HG03159 (cell line): ENCODE results near the gene GGTLC2.
"Not testable (repeated sequence)": the region's sequence is repeated elsewhere in the genome, so short reads cannot be mapped to it uniquely, and the experiment has no call there.

ENCODE experiments used
- ATAC-seq: cut with Tn5 transposase; IDR thresholded peaks from one replicate; pipeline ENCODE4 v1.9.1; 2021; ENCODE audit warnings: mild to moderate bottlenecking, moderate library complexity; ENCODE audit not compliant: unreplicated experiment

Gene GGTLC2

GRCh38 chr22:22667966-22668880, 23.8 kb downstream of the GGTLC2 start:
- no peak for ATAC-seq

- no peak for ATAC-seq
Measured at GRCh38 chr22:22669093-22669492, 24.7 kb downstream of the GGTLC2 start.

- ATAC-seq, result no peak
Measured at GRCh38 chr22:22670076-22670795, 25.8 kb downstream of the GGTLC2 start.

- no peak for ATAC-seq
Measured at GRCh38 chr22:22671506-22671905, 27.1 kb downstream of the GGTLC2 start.

- no peak for ATAC-seq
Measured at GRCh38 chr22:22673099-22673498, 28.7 kb downstream of the GGTLC2 start.

- ATAC-seq, result no peak
Measured at GRCh38 chr22:22673628-22674027, 29.2 kb downstream of the GGTLC2 start.

- ATAC-seq, result no peak
Measured at GRCh38 chr22:22674467-22674866, 30.1 kb downstream of the GGTLC2 start.

- no peak for ATAC-seq
Measured at GRCh38 chr22:22678970-22679369, 34.6 kb downstream of the GGTLC2 start.

- no peak for ATAC-seq
Measured at GRCh38 chr22:22680396-22680795, 36.0 kb downstream of the GGTLC2 start.

GRCh38 chr22:22681221-22681739, 36.9 kb downstream of the GGTLC2 start:
- ATAC-seq, result no peak

GRCh38 chr22:22682196-22682595, 37.8 kb downstream of the GGTLC2 start:
- no peak for ATAC-seq

GRCh38 chr22:22682807-22683667, 38.6 kb downstream of the GGTLC2 start:
- ATAC-seq, result no peak

- no peak for ATAC-seq
Measured at GRCh38 chr22:22683668-22684361, 39.4 kb downstream of the GGTLC2 start.

- ATAC-seq, result peak; percentile 53
Measured at GRCh38 chr22:22684580-22685561, 40.5 kb downstream of the GGTLC2 start.

GRCh38 chr22:22685586-22685985, 41.2 kb downstream of the GGTLC2 start:
- ATAC-seq, result no peak

- not testable (repeated sequence) for ATAC-seq
Measured at GRCh38 chr22:22686202-22687115, 42.0 kb downstream of the GGTLC2 start.

GRCh38 chr22:22687638-22688500, 43.5 kb downstream of the GGTLC2 start:
- no peak for ATAC-seq
